Esophagus muscularis mucosa (tissue), 4 donors: ENCODE measurements around the gene ARF1. TPM values are rescaled to one million over a fixed set of nuclear protein-coding genes. Genes with fewer than 3 reads are reported as not detected.

Experiments used
- DNase-seq: peaks from one replicate; pipeline ENCODE4 v3.0.0-alpha.2; 2017; ENCODE audit errors: extremely low spot score
- H3K27ac ChIP-seq, 4 donors: fragments of 200-600 bp; sonication (generic); replicated peaks in 1 of 4; 1 replicate in 3 of 4; 2 replicates in 1 of 4; pipeline ENCODE4 v1.5.1; 2016 to 2019; ENCODE audit warnings: mild to moderate bottlenecking in 1 of 4
- H3K27me3 ChIP-seq, 4 donors: fragments of 200-600 bp; sonication (generic); one replicate each; pipeline versions ENCODE4 v1.5.1 to v1.6.0; 2016 to 2019
- H3K36me3 ChIP-seq, 4 donors: fragments of 200-600 bp; sonication (generic); one replicate each; pipeline ENCODE4 v1.5.1; 2016 to 2019
- H3K4me1 ChIP-seq, 4 donors: fragments of 200-600 bp; sonication (generic); one replicate each; pipeline ENCODE4 v1.5.1; 2016 to 2019
- H3K4me3 ChIP-seq, 4 donors: fragments of 200-600 bp; sonication (generic); 1 replicate in 2 of 4; 2 replicates in 2 of 4; pipeline ENCODE4 v1.5.1; 2016 to 2019; ENCODE audit warnings: mild to moderate bottlenecking in 4 of 4, moderate library complexity in 1 of 4
- H3K9me3 ChIP-seq, 4 donors: fragments of 200-600 bp; sonication (generic); 1 replicate in 3 of 4; 2 replicates in 1 of 4; pipeline ENCODE4 v1.5.1; 2016 to 2019
- EP300 ChIP-seq: sonication (generic); formaldehyde crosslinking; IDR thresholded peaks from one replicate; pipeline ENCODE4 v1.6.1; 2017; ENCODE audit warnings: antibody characterized with exemption
- POLR2A ChIP-seq: fragments of 450-650 bp; IDR thresholded peaks from one replicate; pipeline ENCODE4 v1.6.1; 2017; ENCODE audit warnings: antibody characterized with exemption, moderate library complexity, mild to moderate bottlenecking, low read depth
- POLR2AphosphoS5 ChIP-seq, 2 donors: sonication (generic); formaldehyde crosslinking; IDR thresholded peaks; one replicate each; pipeline ENCODE4 v1.6.1; 2017; ENCODE audit warnings: antibody characterized with exemption in 2 of 2
- WGBS: methylation state at CpG from one replicate; pipeline ENCODE4 v1.1.5; 2018; 5-methylcytosine and 5-hydroxymethylcytosine counted together
- intact Hi-C: fragments of 100-400 bp; cut with DNase I; formaldehyde crosslinking; loops from one replicate; pipeline ENCODE4 v1.15.1; 2023
- total RNA-seq, 4 donors: library from RNA; depleted of rRNA; stranded (reverse); fragments of >200 nt; gene quantifications; one replicate each; pipeline versions ENCODE4 v1.1.0 to v1.2.1, GENCODE V29; 2016
- TF ChIP-seq, protein P1 (sequence below), 3 experiments: fragments of 200-600 bp in 2 of 3; fragments of 450-650 bp in 1 of 3; sonication (generic) in 2 of 3; IDR thresholded peaks; one replicate each; pipeline ENCODE4 v1.5.1; 2017 to 2019; ENCODE audit warnings: antibody characterized with exemption in 3 of 3, mild to moderate bottlenecking in 2 of 3, moderate library complexity in 1 of 3

The ARF1 gene
- total RNA-seq, 4 donors from 2014 or later = 238 to 392 (median 346) TPM

- WGBS = 100% methylated on average over 3 of the region's 13 CpGs
- intact Hi-C loops = no loop called here
- H3K36me3 ChIP-seq = peaks cover 34 to 63% (median 55%) of the 10 kb centered on the region in 4 donors
- DNase-seq = no peak
- H3K9me3 ChIP-seq = peaks cover 0 to 11% (median 7%) of the 10 kb centered on the region in 4 donors
- TF ChIP-seq EP300 (no peak), POLR2AphosphoS5 (IDR thresholded peaks at IDR 0.05) (no peak), POLR2A (no peak)
- TF ChIP-seq, protein P1, sequence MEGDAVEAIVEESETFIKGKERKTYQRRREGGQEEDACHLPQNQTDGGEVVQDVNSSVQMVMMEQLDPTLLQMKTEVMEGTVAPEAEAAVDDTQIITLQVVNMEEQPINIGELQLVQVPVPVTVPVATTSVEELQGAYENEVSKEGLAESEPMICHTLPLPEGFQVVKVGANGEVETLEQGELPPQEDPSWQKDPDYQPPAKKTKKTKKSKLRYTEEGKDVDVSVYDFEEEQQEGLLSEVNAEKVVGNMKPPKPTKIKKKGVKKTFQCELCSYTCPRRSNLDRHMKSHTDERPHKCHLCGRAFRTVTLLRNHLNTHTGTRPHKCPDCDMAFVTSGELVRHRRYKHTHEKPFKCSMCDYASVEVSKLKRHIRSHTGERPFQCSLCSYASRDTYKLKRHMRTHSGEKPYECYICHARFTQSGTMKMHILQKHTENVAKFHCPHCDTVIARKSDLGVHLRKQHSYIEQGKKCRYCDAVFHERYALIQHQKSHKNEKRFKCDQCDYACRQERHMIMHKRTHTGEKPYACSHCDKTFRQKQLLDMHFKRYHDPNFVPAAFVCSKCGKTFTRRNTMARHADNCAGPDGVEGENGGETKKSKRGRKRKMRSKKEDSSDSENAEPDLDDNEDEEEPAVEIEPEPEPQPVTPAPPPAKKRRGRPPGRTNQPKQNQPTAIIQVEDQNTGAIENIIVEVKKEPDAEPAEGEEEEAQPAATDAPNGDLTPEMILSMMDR (IDR thresholded peaks at IDR 0.05) = no peak
- H3K27me3 ChIP-seq = no peaks in the 10 kb centered on the region
- no peak overlapping the region for H3K27ac ChIP-seq
- H3K4me3 ChIP-seq = no peak overlapping the region
- H3K4me1 ChIP-seq = peaks cover 32 to 64% (median 49%) of the 10 kb centered on the region in 4 donors
These were observed 14.2 kb downstream of the ARF1 start for GRCh38 chr1:228096416-228097332.

GRCh38 chr1:228097333-228098081 lies 15.0 kb downstream of the ARF1 start:
- H3K27ac ChIP-seq = no peak overlapping the region
- DNase-seq = no peak
- H3K27me3 ChIP-seq = no peaks in the 10 kb centered on the region
- H3K36me3 ChIP-seq = peaks cover 34 to 60% (median 54%) of the 10 kb centered on the region in 4 donors
- no peak overlapping the region for H3K4me3 ChIP-seq
- intact Hi-C loops = no loop called here
- TF ChIP-seq, protein P1 (IDR thresholded peaks at IDR 0.05) = no peak
- TF ChIP-seq EP300 (no peak), POLR2AphosphoS5 (IDR thresholded peaks at IDR 0.05) (no peak), POLR2A (no peak)
- H3K4me1 ChIP-seq = peaks cover 32 to 64% (median 49%) of the 10 kb centered on the region in 4 donors
- peaks cover 0 to 11% (median 7%) of the 10 kb centered on the region in 4 donors for H3K9me3 ChIP-seq
- WGBS = 93% methylated on average over 30 of the region's 34 CpGs

GRCh38 chr1:228098323-228098931 lies 15.9 kb downstream of the ARF1 start:
- H3K36me3 ChIP-seq = peaks cover 34 to 56% (median 52%) of the 10 kb centered on the region in 4 donors
- intact Hi-C loops = no loop called here
- WGBS = 92% methylated on average over 17 of the region's 28 CpGs

DNA sequence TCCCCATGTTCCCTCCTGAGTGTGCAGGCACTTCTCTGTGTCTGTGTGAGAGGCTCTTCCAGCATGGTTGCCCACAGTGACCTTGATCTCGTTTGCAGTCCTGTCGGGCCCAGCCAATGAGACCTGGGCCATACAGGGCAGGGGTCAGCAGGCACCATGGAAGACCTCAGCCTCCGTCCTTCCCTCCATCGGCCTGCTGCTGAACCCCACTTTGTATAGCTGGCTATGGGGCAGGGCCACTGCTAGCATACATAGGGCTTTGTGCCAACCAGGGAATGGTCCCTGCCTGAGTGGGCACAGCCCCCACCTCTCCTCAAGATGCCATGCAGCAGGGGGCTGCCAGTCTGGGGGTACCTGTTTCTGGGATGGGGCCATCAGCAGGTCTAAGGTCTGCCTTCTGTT lies 16.8 kb downstream of the ARF1 start:
- Histone ChIP-seq H3K36me3 (peaks cover 34 to 56% (median 52%) of the 10 kb centered on the region in 4 donors), H3K4me3 (no peak overlapping the region), H3K9me3 (peaks cover 0 to 9% (median 7%) of the 10 kb centered on the region in 4 donors), H3K27ac (no peak overlapping the region), H3K27me3 (no peaks in the 10 kb centered on the region), H3K4me1 (peaks cover 32 to 62% (median 49%) of the 10 kb centered on the region in 4 donors)
- intact Hi-C loops = no loop called here
- WGBS = 44% methylated on average over 4 of the region's 4 CpGs
- DNase-seq = no peak
- TF ChIP-seq, protein P1 (IDR thresholded peaks at IDR 0.05) = no peak

More at GRCh38 chr1:228098323-228098931, 15.9 kb downstream of the ARF1 start:
- H3K27me3 ChIP-seq = no peaks in the 10 kb centered on the region
- no peak for DNase-seq
- no peak overlapping the region for H3K27ac ChIP-seq
- H3K4me3 ChIP-seq = no peak overlapping the region
- TF ChIP-seq, protein P1 (IDR thresholded peaks at IDR 0.05) = no peak
- TF ChIP-seq POLR2A (no peak), POLR2AphosphoS5 (IDR thresholded peaks at IDR 0.05) (peak in 1 of 2 donors; percentile 19), EP300 (no peak)
- H3K4me1 ChIP-seq = peaks cover 25 to 57% (median 41%) of the 10 kb centered on the region in 4 donors
- peaks cover 0 to 11% (median 7%) of the 10 kb centered on the region in 4 donors for H3K9me3 ChIP-seq
